K562 (cell line): ENCODE data around the gene MDK. TPM values are rescaled to one million over a fixed set of nuclear protein-coding genes. Genes with fewer than 3 reads are reported as not detected.

ENCODE experiments used
- E2F3 ChIP-seq: fragments of 250-450 bp; sonication (Bioruptor Pico); IDR thresholded peaks from 2 replicates; pipeline ENCODE4 v1.4.0; 2020; ENCODE audit warnings: mild to moderate bottlenecking
- JUND ChIP-seq, 2 experiments: IDR thresholded peaks; 2 replicates in 1 of 2; 3 replicates in 1 of 2; pipeline ENCODE4 v1.6.1; 2011; ENCODE audit warnings: borderline replicate concordance in 2 of 2, low read depth in 2 of 2, low read length in 2 of 2, improper control_type of control experiment in 1 of 2, missing biosample characterization in 1 of 2, missing genetic modification characterization in 1 of 2, missing genetic modification reagents in 1 of 2
- MAZ ChIP-seq, 2 experiments: fragments of 450-650 bp in 1 of 2; sonication (generic) in 1 of 2; formaldehyde crosslinking; IDR thresholded peaks in 1 of 2; conservative IDR thresholded peaks in 1 of 2; 2 replicates each; pipeline versions ENCODE4 v1.4.0 to v1.5.0; 2020; ENCODE audit warnings: mild to moderate bottlenecking in 1 of 2, missing genetic modification reagents in 1 of 2
- POLR2B ChIP-seq: fragments of 450-650 bp; IDR thresholded peaks from 2 replicates; pipeline ENCODE4 v1.6.1; 2018; ENCODE audit warnings: low read depth; ENCODE audit not compliant: partially characterized antibody
- RBM15 ChIP-seq: fragments of 200-400 bp; formaldehyde crosslinking; IDR thresholded peaks from 2 replicates; pipeline ENCODE4 v1.6.1; 2018; ENCODE audit warnings: mild to moderate bottlenecking, low read length, moderate library complexity; ENCODE audit not compliant: insufficient read depth
- RFX1 ChIP-seq: fragments of 450-650 bp; IDR thresholded peaks from 2 replicates; pipeline ENCODE4 v1.6.1; 2016; ENCODE audit warnings: mild to moderate bottlenecking, moderate library complexity
- ZNF133 ChIP-seq: fragments of 250-450 bp; sonication (Bioruptor Pico); IDR thresholded peaks from 2 replicates; pipeline ENCODE4 v1.4.0; 2020; ENCODE audit warnings: mild to moderate bottlenecking
- ZNF212 ChIP-seq: fragments of 450-650 bp; formaldehyde crosslinking; IDR thresholded peaks from 2 replicates; pipeline ENCODE4 v1.4.0; 2020; ENCODE audit warnings: mild to moderate bottlenecking
- ZNF444 ChIP-seq: fragments of 250-450 bp; sonication (Bioruptor Pico); IDR thresholded peaks from 2 replicates; pipeline ENCODE4 v1.4.0; 2020; ENCODE audit warnings: mild to moderate bottlenecking, moderate library complexity
- ZNF584 ChIP-seq: fragments of 200-800 bp; sonication (Bioruptor generic); IDR thresholded peaks from 2 replicates; pipeline ENCODE4 v1.6.1; 2016; ENCODE audit warnings: low read depth, mild to moderate bottlenecking, missing genetic modification characterization, missing compliant biosample characterization
- ZNF766 ChIP-seq: fragments of 200-800 bp; sonication (Bioruptor generic); conservative IDR thresholded peaks from 2 replicates; pipeline ENCODE4 v1.6.1; 2016; ENCODE audit warnings: missing genetic modification characterization, missing compliant biosample characterization
- ZNF79 ChIP-seq: fragments of 250-450 bp; sonication (Bioruptor Pico); IDR thresholded peaks from 2 replicates; pipeline ENCODE4 v1.4.0; 2020; ENCODE audit warnings: low read depth, mild to moderate bottlenecking, moderate library complexity
- polyA plus RNA-seq, 8 experiments: library from polyadenylated mRNA; depleted of rRNA in 4 of 8; stranded (reverse) in 5 of 8; unstranded in 3 of 8; fragments of >200 nt; fragmentation: Nextera tagmentation in 2 of 8; fragmentation: Illumina TruSeq in 1 of 8; extraction: Ambion mirVana in 2 of 8; extraction: Trizol in 1 of 8; gene quantifications; 2 replicates each; pipeline versions ENCODE4 v1.2.1 to v1.2.3, GENCODE V29; 2011 to 2014; ENCODE audit warnings: inconsistent platforms in 1 of 8, missing spikeins in 1 of 8
- total RNA-seq, 7 experiments: library from RNA; depleted of rRNA in 6 of 7; stranded (reverse); fragments of >200 nt in 6 of 7; fragmentation: Illumina TruSeq in 2 of 7; extraction: Trizol in 2 of 7; gene quantifications; 2 replicates each; pipeline versions ENCODE4 v1.2.1 to v1.2.3, GENCODE V29; 2011 to 2021; ENCODE audit warnings: low replicate concordance in 1 of 7
- TF ChIP-seq, protein P1 (sequence below): fragments of 250-450 bp; sonication (Bioruptor Pico); IDR thresholded peaks from 2 replicates; pipeline ENCODE4 v1.5.1; 2021; ENCODE audit warnings: mild to moderate bottlenecking
- TF ChIP-seq, protein P2 (sequence below): fragments of 450-650 bp; IDR thresholded peaks from 2 replicates; pipeline ENCODE4 v1.7.1; 2018; ENCODE audit warnings: mild to moderate bottlenecking, low read depth; ENCODE audit not compliant: partially characterized antibody
- TF ChIP-seq, protein P3 (sequence below): fragments of 200-400 bp; formaldehyde crosslinking; IDR thresholded peaks from 2 replicates; pipeline ENCODE4 v1.6.1; 2017; ENCODE audit warnings: mild to moderate bottlenecking, low read depth, low read length, moderate library complexity

Gene MDK
- total and polyA plus RNA-seq, 9 of the 15 experiments (the other 6 are each of a cell fraction or from before 2014, with no cell fraction given): 20.7 to 700 (median 350) TPM

DNA sequence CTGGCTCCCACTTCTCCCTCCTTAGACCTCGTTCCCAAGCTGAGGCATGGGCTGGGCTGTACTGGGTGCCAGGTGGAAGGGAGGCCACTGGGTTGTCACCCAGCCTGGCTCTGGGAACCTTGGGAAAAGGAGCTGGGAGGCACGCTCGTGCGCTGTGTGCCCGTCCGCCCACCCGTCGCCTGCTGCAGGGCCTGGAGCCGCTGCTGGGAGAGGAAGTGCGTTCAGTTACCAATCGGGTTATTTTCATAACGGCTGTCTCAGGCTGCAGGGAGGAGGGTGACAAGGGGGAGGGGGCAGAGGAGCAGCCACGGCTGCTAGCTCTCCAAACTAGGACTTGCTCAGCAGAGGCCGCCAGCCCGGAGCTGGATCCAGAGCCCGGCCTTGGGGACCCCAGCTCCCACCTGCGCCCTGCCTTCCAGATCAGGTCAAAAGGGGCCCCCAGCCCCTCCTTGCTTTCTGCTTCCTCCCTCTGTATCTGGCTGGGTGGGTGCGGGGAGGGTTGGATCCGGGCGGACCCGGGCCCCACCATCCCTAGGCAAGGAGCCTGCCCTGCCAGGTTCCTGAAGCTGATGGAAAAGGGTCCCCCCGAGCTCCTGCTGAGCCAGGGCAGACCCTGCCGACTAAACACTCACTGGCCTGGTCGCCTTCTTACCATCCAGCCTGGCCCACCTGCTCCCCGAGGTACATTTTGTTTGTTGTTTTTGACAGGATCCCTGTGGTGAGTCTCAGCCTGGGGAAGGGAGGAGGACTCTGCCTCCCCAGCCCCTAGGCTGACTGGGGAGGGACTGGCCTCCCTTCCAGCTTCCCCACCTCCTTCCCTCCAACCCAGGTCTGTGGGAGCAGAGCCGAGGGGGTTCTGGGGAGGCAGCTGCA is 19.9 kb upstream of the MDK start (continued):
- no peak for TF ChIP-seq ZNF133
- TF ChIP-seq RFX1: no peak
- TF ChIP-seq ZNF444: peak; percentile 74; the same call in 1 of the 2 replicates
- TF ChIP-seq, protein P1, sequence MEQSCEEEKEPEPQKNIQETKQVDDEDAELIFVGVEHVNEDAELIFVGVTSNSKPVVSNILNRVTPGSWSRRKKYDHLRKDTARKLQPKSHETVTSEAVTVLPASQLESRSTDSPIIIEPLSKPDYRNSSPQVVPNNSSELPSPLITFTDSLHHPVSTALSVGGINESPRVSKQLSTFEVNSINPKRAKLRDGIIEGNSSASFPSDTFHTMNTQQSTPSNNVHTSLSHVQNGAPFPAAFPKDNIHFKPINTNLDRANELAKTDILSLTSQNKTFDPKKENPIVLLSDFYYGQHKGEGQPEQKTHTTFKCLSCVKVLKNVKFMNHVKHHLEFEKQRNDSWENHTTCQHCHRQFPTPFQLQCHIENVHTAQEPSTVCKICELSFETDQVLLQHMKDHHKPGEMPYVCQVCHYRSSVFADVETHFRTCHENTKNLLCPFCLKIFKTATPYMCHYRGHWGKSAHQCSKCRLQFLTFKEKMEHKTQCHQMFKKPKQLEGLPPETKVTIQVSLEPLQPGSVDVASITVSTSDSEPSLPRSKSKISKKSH (CRISPR knock-in tag): no peak
- TF ChIP-seq JUND (IDR thresholded peaks at IDR 0.05; ENCODE audit: borderline replicate concordance, low read depth, low read length): no peak
- TF ChIP-seq JUND (tag; IDR thresholded peaks at IDR 0.05; ENCODE audit: borderline replicate concordance, low read depth, low read length): no peak
- 0 out of 2 replicates have a peak, but pooled peaks have one; percentile 31 for TF ChIP-seq ZNF766
- TF ChIP-seq RBM15: no peak
- no peak for TF ChIP-seq ZNF79 (CRISPR knock-in tag)
- TF ChIP-seq ZNF584 (CRISPR knock-in tag): 0 out of 2 replicates have a peak, but pooled peaks have one; percentile 55
- TF ChIP-seq ZNF212 (CRISPR knock-in tag): no peak
- TF ChIP-seq, protein P2, sequence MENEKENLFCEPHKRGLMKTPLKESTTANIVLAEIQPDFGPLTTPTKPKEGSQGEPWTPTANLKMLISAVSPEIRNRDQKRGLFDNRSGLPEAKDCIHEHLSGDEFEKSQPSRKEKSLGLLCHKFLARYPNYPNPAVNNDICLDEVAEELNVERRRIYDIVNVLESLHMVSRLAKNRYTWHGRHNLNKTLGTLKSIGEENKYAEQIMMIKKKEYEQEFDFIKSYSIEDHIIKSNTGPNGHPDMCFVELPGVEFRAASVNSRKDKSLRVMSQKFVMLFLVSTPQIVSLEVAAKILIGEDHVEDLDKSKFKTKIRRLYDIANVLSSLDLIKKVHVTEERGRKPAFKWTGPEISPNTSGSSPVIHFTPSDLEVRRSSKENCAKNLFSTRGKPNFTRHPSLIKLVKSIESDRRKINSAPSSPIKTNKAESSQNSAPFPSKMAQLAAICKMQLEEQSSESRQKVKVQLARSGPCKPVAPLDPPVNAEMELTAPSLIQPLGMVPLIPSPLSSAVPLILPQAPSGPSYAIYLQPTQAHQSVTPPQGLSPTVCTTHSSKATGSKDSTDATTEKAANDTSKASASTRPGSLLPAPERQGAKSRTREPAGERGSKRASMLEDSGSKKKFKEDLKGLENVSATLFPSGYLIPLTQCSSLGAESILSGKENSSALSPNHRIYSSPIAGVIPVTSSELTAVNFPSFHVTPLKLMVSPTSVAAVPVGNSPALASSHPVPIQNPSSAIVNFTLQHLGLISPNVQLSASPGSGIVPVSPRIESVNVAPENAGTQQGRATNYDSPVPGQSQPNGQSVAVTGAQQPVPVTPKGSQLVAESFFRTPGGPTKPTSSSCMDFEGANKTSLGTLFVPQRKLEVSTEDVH: no peak
- TF ChIP-seq MAZ (CRISPR knock-in tag; conservative IDR thresholded peaks at IDR 0.05 in 1 of 2, IDR thresholded peaks at IDR 0.05 in 1 of 2): peak; percentile 61 to 83
- peak; percentile 54; the same call in 1 of the 2 replicates for TF ChIP-seq E2F3
- TF ChIP-seq, protein P3, sequence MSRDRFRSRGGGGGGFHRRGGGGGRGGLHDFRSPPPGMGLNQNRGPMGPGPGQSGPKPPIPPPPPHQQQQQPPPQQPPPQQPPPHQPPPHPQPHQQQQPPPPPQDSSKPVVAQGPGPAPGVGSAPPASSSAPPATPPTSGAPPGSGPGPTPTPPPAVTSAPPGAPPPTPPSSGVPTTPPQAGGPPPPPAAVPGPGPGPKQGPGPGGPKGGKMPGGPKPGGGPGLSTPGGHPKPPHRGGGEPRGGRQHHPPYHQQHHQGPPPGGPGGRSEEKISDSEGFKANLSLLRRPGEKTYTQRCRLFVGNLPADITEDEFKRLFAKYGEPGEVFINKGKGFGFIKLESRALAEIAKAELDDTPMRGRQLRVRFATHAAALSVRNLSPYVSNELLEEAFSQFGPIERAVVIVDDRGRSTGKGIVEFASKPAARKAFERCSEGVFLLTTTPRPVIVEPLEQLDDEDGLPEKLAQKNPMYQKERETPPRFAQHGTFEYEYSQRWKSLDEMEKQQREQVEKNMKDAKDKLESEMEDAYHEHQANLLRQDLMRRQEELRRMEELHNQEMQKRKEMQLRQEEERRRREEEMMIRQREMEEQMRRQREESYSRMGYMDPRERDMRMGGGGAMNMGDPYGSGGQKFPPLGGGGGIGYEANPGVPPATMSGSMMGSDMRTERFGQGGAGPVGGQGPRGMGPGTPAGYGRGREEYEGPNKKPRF: no peak
- peak; percentile 28 for TF ChIP-seq POLR2B
